Pancreas (tissue), 10 donors: ENCODE data around the gene NAPG. TPM values are rescaled to one million over a fixed set of nuclear protein-coding genes. Genes with fewer than 3 reads are reported as not detected.

ENCODE experiments used
- ATAC-seq, 4 donors: fragments of 200-7000 bp; cut with Tn5 transposase; one replicate each; pipeline versions ENCODE4 v1.8.0 to v1.9.1; 2020; ENCODE audit warnings: mild to moderate bottlenecking in 4 of 4, moderate library complexity in 4 of 4
- DNase-seq, 6 donors: peaks; one replicate each; pipeline ENCODE4 v3.0.0-alpha.2; 2020
- FAIRE-seq: peaks from 2 replicates; lab custom pipeline; 2012; peaks lifted over from hg19 to GRCh38; lab: Jason Lieb, UNC
- H3K27ac ChIP-seq, 4 donors: fragments of 200-600 bp; sonication (generic); 1 replicate in 3 of 4; 2 replicates in 1 of 4; pipeline versions ENCODE4 v1.5.0 to v1.8.0; 2020
- H3K27me3 ChIP-seq, 4 donors: fragments of 200-600 bp; one replicate each; pipeline ENCODE4 v1.8.0; 2021
- H3K36me3 ChIP-seq, 3 donors: fragments of 200-600 bp; sonication (generic) in 1 of 3; one replicate each; pipeline versions ENCODE4 v1.5.0 to v1.8.0; 2020 to 2021
- H3K4me1 ChIP-seq, 3 donors: fragments of 200-600 bp; one replicate each; pipeline ENCODE4 v1.8.0; 2021
- H3K4me3 ChIP-seq, 4 donors: fragments of 200-600 bp; sonication (generic) in 2 of 4; one replicate each; pipeline versions ENCODE4 v1.5.0 to v1.8.0; 2020 to 2021
- H3K9me3 ChIP-seq, 4 donors: fragments of 200-600 bp; one replicate each; pipeline ENCODE4 v1.8.0; 2021
- WGBS, 2 donors: extraction: QIAGEN DNeasy Blood & Tissue Kit; methylation state at CpG; one replicate each; pipeline ENCODE4 v1.1.7; 2013; 5-methylcytosine and 5-hydroxymethylcytosine counted together
- intact Hi-C, 3 donors: fragments of 100-400 bp; cut with DNase I; formaldehyde crosslinking; loops; one replicate each; pipeline versions ENCODE4 v1.11.1 to v1.14.2; 2022
- polyA plus RNA-seq, 2 donors: library from polyadenylated mRNA; stranded (reverse); fragments of 200-250 nt; gene quantifications; one replicate each; pipeline ENCODE4 v1.2.3, GENCODE V29; 2013
- total RNA-seq, 6 donors: library from RNA; stranded (reverse); fragmentation: NEBNext Ultra II Directional in 4 of 6; extraction: Animal tissue kit (Norgen Biotek cat#: 25700) in 4 of 6; gene quantifications; one replicate each; pipeline versions ENCODE4 v1.2.1 to v1.2.4, GENCODE V29; 2021 to 2023
- TF ChIP-seq, protein P1 (sequence below), 4 donors: fragments of 200-600 bp; sonication (generic) in 3 of 4; IDR thresholded peaks; one replicate each; pipeline versions ENCODE4 v1.5.0 to v1.8.0; 2021; ENCODE audit warnings: antibody characterized with exemption in 4 of 4
- donor health status: healthy with polysubstance abuse.
- donor health status: DM: no; HTN: no; CAD: no; lungs with moderate emphysema.
- donor health status: DM: no; HTN: no; CAD: no.
- donor health status: control.
- donor health status: control.
- donor health status: Bipolar disorder and iron deficiency.
- donor health status: DM: yes; HTN: yes; CAD: no.
- donor health status: DM: no; HTN: no; CAD: no.
- donor health status: DM: no; HTN: no; CAD: no.
- donor health status: DM: yes; HTN: yes; CAD: no.

The NAPG gene
- total RNA-seq (10 to 100 TPM; 12.8 to 21.2 (median 17.0) TPM), polyA plus RNA-seq (10 to 100 TPM in 1 of 2 donors, 1 to 10 TPM in 1; 7.1 to 11.1 TPM)

DNA sequence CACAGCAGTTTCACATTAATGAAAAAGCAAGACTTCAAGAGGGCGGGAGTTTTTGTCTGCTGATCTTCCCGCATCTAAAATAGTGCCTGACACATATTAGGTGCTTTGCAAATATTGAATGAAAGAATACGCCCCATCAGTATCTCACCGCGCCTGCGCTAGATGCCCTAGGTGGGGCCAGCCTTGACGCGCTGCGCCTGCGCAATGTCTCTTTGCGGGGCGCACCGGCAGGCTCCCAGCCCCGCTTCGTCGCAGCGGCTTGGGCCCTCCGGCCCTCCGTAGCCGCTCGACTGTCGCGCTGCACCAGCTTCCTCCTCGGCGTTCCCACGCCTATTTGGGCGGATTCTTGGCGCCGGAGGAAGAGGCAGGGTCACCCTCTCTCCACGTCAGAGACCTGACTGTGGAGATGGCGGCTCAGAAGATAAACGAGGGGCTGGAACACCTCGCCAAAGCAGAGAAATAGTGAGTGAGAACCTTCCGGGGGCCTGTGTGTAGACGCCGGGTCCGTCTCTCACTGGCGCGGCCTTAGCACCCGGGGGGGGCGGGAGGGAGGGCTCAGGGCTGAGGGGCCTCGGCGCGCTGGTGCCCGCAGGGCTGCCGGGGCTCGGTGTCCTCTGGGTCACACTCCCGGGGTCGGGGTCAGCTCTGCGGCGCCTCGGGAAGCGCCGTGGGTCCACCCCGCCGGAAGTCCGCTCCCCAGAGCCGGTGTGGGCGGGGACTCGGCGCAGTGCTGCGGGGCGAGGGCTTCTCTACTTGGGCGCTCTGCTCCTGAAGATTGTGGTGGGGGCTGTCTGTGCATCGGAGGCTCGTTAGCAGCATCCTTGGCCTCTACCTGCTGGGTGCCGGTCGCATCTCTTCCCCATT is at the start of gene NAPG:
Gene NAPG (plus strand): TSS at position 331 of the 864 bp plus-strand sequence. CDS start 76 bp downstream, at position 407.
- peak; percentile 86 to 96 (median 92) for DNase-seq
- no peaks in the 10 kb centered on the region for H3K36me3 ChIP-seq
- H3K9me3 ChIP-seq = no peaks in the 10 kb centered on the region
- FAIRE-seq = peak; percentile 83
- H3K4me1 ChIP-seq = peaks cover 6 to 12% (median 7%) of the 10 kb centered on the region in 3 donors
- ATAC-seq = peak; percentile 92 to 94 (median 94)
- no peaks in the 10 kb centered on the region for H3K27me3 ChIP-seq
- H3K4me3 ChIP-seq = peak within 1 kb of the TSS; percentile 86 to 94 (median 94)
- intact Hi-C loops = no loop called here
- peak within 1 kb of the TSS; percentile 87 to 93 (median 90) for H3K27ac ChIP-seq
- TF ChIP-seq, protein P1, sequence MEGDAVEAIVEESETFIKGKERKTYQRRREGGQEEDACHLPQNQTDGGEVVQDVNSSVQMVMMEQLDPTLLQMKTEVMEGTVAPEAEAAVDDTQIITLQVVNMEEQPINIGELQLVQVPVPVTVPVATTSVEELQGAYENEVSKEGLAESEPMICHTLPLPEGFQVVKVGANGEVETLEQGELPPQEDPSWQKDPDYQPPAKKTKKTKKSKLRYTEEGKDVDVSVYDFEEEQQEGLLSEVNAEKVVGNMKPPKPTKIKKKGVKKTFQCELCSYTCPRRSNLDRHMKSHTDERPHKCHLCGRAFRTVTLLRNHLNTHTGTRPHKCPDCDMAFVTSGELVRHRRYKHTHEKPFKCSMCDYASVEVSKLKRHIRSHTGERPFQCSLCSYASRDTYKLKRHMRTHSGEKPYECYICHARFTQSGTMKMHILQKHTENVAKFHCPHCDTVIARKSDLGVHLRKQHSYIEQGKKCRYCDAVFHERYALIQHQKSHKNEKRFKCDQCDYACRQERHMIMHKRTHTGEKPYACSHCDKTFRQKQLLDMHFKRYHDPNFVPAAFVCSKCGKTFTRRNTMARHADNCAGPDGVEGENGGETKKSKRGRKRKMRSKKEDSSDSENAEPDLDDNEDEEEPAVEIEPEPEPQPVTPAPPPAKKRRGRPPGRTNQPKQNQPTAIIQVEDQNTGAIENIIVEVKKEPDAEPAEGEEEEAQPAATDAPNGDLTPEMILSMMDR (IDR thresholded peaks at IDR 0.05) = no peak
- WGBS, 2 donors = 0 to 1% methylated on average over 61 to 68 of the region's 68 CpGs

DNA sequence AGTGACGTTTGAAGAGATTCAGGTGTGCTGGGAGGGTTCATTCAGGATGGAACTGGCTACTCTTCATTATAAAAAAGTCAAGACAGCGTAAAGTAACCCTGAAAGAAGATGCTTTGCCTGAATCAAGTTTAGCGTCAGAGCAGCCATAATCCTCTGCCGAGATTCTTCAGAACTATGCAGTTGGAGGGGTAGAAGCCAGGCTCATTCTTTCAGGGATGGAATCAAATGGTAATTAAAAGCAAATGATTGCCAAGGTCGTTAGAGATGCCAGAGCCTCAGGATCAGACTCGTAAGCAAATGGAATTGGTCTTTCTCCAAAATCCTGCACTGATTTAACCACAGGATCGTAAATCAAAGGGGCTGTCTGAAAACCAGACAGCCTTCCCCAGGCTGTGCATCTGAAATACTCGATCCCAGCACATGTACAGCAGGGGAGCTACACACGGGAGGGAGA is 49.5 kb upstream of the NAPG start:
- no peak overlapping the region for H3K27ac ChIP-seq
- peaks cover 0 to 13% (median 4%) of the 10 kb centered on the region in 3 donors for H3K4me1 ChIP-seq
- no peak overlapping the region for H3K4me3 ChIP-seq
- TF ChIP-seq, protein P1 (IDR thresholded peaks at IDR 0.05) = no peak
- no peaks in the 10 kb centered on the region for H3K36me3 ChIP-seq
- WGBS, 2 donors = 50 to 54% methylated on average over 9 of the region's 9 CpGs
- H3K27me3 ChIP-seq = no peaks in the 10 kb centered on the region
- H3K9me3 ChIP-seq = no peaks in the 10 kb centered on the region
- peak in 1 of 6 donors; percentile 22 for DNase-seq
- intact Hi-C loops = no loop called here
- ATAC-seq = peak; percentile 54 to 81 (median 72)
- no peak for FAIRE-seq

DNA sequence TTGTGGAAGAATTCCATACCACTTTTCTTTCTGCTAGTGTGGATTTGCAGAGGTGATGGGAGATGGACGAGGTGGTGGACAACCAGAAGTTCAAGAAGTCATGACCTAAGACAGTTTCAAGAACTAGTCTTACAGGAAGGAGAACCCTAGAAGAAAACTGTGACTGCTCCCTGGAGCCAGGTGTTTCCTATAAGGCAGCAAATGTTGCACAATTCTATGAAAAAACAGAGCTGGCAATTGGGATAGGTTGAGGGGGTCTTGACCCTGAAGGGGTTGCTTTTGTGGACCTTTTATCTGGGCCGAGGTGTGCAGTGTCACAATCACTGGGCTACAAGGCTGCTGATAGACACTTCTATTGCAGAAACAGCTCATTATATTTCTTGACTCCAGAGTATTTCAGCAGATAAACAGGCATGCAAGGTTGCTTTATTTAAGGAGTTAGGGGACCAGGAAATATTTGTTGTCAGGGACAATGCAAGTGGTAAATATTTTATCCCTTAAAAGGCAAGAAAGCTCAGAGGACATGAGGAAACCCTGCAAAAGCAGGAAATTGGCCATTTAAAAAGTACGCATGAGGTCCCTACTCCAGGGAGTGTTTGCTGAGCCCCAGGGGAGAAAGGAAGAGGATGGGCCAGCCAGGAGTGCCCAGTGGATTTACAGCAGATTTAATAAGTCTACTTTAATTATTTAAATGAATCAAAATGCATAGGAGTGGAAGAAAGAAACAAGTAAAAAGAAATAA is 48.5 kb upstream of the NAPG start:
- 66% methylated on average over 3 of the region's 3 CpGs for WGBS, 2 donors

DNA sequence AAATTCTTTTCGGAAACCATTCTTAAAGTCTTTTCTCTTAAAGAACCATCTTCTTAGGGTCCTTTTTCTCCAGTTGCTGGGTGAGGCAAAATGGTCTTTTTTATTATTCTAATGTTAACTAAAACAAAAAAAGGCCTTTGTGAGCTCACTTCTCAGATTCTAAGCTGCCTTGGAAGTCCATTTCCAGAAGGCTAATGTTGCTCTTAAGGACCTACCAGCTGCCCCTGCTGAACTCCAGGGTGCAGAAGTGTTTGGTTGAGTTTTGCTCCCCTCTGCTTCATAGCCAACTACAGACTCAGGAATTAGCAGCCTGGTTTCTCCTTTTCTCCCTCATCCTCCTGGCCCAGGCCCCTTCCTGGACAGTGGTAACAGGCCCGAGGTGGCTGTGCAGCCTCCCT is 48.0 kb upstream of the NAPG start:
- Histone ChIP-seq H3K4me3 (no peak overlapping the region), H3K36me3 (no peaks in the 10 kb centered on the region), H3K27me3 (no peaks in the 10 kb centered on the region), H3K27ac (no peak overlapping the region), H3K9me3 (no peaks in the 10 kb centered on the region), H3K4me1 (peaks cover 0 to 16% (median 4%) of the 10 kb centered on the region in 3 donors)
- no peak for FAIRE-seq
- TF ChIP-seq, protein P1 (IDR thresholded peaks at IDR 0.05) = no peak
- WGBS, 2 donors = 88 to 91% methylated on average over 2 of the region's 2 CpGs
- DNase-seq = no peak
- no peak for ATAC-seq
- intact Hi-C loops = no loop called here

More for the DNA sequence above, 48.5 kb upstream of the NAPG start:
- intact Hi-C loops = no loop called here
- ATAC-seq = no peak
- Histone ChIP-seq H3K9me3 (no peaks in the 10 kb centered on the region), H3K4me3 (no peak overlapping the region), H3K27me3 (no peaks in the 10 kb centered on the region), H3K4me1 (peaks cover 0 to 13% (median 4%) of the 10 kb centered on the region in 3 donors), H3K36me3 (no peaks in the 10 kb centered on the region), H3K27ac (no peak overlapping the region)
- no peak for DNase-seq
- no peak for FAIRE-seq
- TF ChIP-seq, protein P1 (IDR thresholded peaks at IDR 0.05) = no peak
